ENCODE measurements around the gene TMEM51. TPM values are rescaled to one million over a fixed set of nuclear protein-coding genes. Genes with fewer than 3 reads are reported as not detected.

TMEM51 gene
- total and polyA plus RNA-seq, 2 of the 4 experiments (the other 2 are of a cell fraction), result 2.7 to 10.2 TPM

DNA sequence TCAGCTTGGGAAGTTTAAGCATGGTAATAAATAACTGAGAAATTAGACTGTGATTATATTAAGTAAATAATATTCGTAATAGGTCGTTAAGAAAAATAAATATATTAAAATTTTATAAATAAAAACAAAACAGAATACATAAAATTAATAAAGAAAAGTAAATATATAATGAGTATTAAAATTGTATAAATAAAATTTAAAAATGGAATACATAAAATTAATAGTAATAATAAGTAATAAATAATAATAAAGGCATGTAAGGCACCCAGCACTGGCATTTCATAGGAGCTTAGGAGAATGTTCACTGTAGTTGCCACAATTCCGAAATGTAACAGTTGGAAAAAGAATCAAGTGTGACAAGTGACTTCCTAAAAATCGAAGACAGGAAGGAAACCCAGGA is 47.7 kb downstream of the TMEM51 start:
- Histone ChIP-seq H3K14ac (replicated peaks; ENCODE audit: low read depth, low read length) (0 out of 2 replicates have a peak overlapping the region, but pooled peaks have one; percentile 28), H3K9ac (ENCODE audit: low read depth, low read length) (peak overlapping the region; percentile 19; the same call in 1 of the 2 replicates), H4K20me1 (ENCODE audit: insufficient read depth, low read length) (peaks cover 28% of the 10 kb centered on the region; the same call in 1 of the 2 replicates), H3K4me2 (ENCODE audit: low read depth, low read length) (peak overlapping the region; percentile 98; the same call in 1 of the 2 replicates), H3K9me1 (ENCODE audit: insufficient read depth, low read length) (peaks cover 8% of the 10 kb centered on the region; the same call in 1 of the 2 replicates), H4K91ac (ENCODE audit: insufficient read depth, low read depth, low read length) (0 out of 2 replicates have a peak overlapping the region, but pooled peaks have one; percentile 13), H3K27me3 (ENCODE audit: control insufficient read depth, insufficient read depth, low read length) (no peaks in the 10 kb centered on the region), H2BK120ac (ENCODE audit: low read depth, low read length) (peak overlapping the region; percentile 57; the same call in 1 of the 2 replicates), H3K27ac (ENCODE audit: insufficient read depth, low read length) (peak overlapping the region; percentile 43; the same call in 1 of the 2 replicates), H4K5ac (ENCODE audit: low read depth, low read length) (0 out of 2 replicates have a peak overlapping the region, but pooled peaks have one; percentile 9), H3K56ac (ENCODE audit: extremely low read depth, insufficient read depth, low read length) (no peak overlapping the region), H2AFZ (replicated peaks; ENCODE audit: low read length, poor library complexity) (no peak overlapping the region), H2BK20ac (ENCODE audit: low read depth, low read length) (peak overlapping the region; percentile 29; the same call in 1 of the 2 replicates), H2AK5ac (ENCODE audit: low read depth, low read length) (peak overlapping the region; percentile 66; the same call in 1 of the 2 replicates), H2AK9ac (replicated peaks; ENCODE audit: low read depth, low read length, poor library complexity) (no peak overlapping the region), H2BK5ac (ENCODE audit: low read depth, low read length, poor library complexity, severe bottlenecking) (peak overlapping the region; percentile 73), H3K79me1 (ENCODE audit: low read depth in 1 of 2, low read length in 2 of 2) (peaks cover 34 to 63% of the 10 kb centered on the region in 2 experiments; a peak in 3 of 4 replicates), H3K4me1 (ENCODE audit: control insufficient read depth, insufficient read depth, low read length) (peaks cover 21% of the 10 kb centered on the region), H2BK15ac (ENCODE audit: low read depth, low read length) (peak overlapping the region; percentile 76; the same call in 2 of the 3 replicates), H3K36me3 (ENCODE audit: control insufficient read depth, insufficient read depth, low read length) (peaks cover 7% of the 10 kb centered on the region; the same call in 1 of the 2 replicates), H3K4me3 (ENCODE audit: insufficient read depth, low read depth, low read length) (no peak overlapping the region), H3K4ac (ENCODE audit: low read depth, low read length) (peak overlapping the region; percentile 67), H3K23ac (ENCODE audit: low read depth, low read length) (peak overlapping the region; percentile 53; the same call in 1 of the 2 replicates), H3K9me3 (ENCODE audit: control insufficient read depth, insufficient read depth, low read length) (no peaks in the 10 kb centered on the region), H3K18ac (ENCODE audit: low read depth, low read length) (peak overlapping the region; percentile 61; the same call in 1 of the 2 replicates), H4K8ac (ENCODE audit: low read depth in 2 of 2, low read length in 2 of 2) (no peak overlapping the region)
- DNase-seq (no peak), ATAC-seq (ENCODE audit: low read depth) (no peak)
- intact Hi-C loops (cut with micrococcal nuclease) (no loop called here), in situ Hi-C loops (cut with MboI; ENCODE audit: low sequenced_read_pairs) (no loop called here), dilution Hi-C loops (cut with HindIII; ENCODE audit: low sequenced_read_pairs, unreplicated experiment) (no loop called here)
- 100% methylated on average over 1 of the region's 4 CpGs; no CpG with 5 or more reads in 1 of the 2 experiments for WGBS, 2 experiments (ENCODE audit: extremely low coverage in 2 of 2, insufficient read length in 1 of 2)
- CTCF ChIA-PET, result interaction anchor here (0.6 to 1.7 kb wide), 4 partner anchors 8 to 48 kb away, joined by 3 to 6 read pairs (median 4); partner anchors contain the start of gene TMEM51
- TF ChIP-seq MAFK (IDR thresholded peaks at IDR 0.05; ENCODE audit: low read depth, low read length) (no peak), FOS (IDR thresholded peaks at IDR 0.05; ENCODE audit: low read depth, low read length) (no peak), RAD21 (IDR thresholded peaks at IDR 0.05; ENCODE audit: low read length) (no peak), RCOR1 (IDR thresholded peaks at IDR 0.05; ENCODE audit: insufficient replicate concordance, low read length) (no peak), MXI1 (IDR thresholded peaks at IDR 0.05; ENCODE audit: borderline replicate concordance, low read depth, low read length) (no peak), RFX5 (IDR thresholded peaks at IDR 0.05; ENCODE audit: low read depth, low read length) (no peak), MAZ (IDR thresholded peaks at IDR 0.05; ENCODE audit: borderline replicate concordance, low read depth, low read length) (no peak), NFE2L2 (IDR thresholded peaks at IDR 0.05; ENCODE audit: low read depth, low read length) (no peak), BHLHE40 (IDR thresholded peaks at IDR 0.05; ENCODE audit: low read depth, low read length) (no peak)
- TF ChIP-seq, protein P1, sequence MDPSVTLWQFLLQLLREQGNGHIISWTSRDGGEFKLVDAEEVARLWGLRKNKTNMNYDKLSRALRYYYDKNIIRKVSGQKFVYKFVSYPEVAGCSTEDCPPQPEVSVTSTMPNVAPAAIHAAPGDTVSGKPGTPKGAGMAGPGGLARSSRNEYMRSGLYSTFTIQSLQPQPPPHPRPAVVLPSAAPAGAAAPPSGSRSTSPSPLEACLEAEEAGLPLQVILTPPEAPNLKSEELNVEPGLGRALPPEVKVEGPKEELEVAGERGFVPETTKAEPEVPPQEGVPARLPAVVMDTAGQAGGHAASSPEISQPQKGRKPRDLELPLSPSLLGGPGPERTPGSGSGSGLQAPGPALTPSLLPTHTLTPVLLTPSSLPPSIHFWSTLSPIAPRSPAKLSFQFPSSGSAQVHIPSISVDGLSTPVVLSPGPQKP (IDR thresholded peaks at IDR 0.05; ENCODE audit: borderline replicate concordance, low read depth, low read length), result no peak
- BruUV-seq (replicated peaks), result no TSS peak
- POLR2A ChIA-PET (ENCODE audit: unreplicated experiment), result no interaction called here

All from IMR-90 (cell line).